Measurements from ENCODE around the gene CYB561. TPM values are rescaled to one million over a fixed set of nuclear protein-coding genes. Genes with fewer than 3 reads are reported as not detected.

CYB561 gene
- total RNA-seq, 1 donor: 32.2 TPM

DNA sequence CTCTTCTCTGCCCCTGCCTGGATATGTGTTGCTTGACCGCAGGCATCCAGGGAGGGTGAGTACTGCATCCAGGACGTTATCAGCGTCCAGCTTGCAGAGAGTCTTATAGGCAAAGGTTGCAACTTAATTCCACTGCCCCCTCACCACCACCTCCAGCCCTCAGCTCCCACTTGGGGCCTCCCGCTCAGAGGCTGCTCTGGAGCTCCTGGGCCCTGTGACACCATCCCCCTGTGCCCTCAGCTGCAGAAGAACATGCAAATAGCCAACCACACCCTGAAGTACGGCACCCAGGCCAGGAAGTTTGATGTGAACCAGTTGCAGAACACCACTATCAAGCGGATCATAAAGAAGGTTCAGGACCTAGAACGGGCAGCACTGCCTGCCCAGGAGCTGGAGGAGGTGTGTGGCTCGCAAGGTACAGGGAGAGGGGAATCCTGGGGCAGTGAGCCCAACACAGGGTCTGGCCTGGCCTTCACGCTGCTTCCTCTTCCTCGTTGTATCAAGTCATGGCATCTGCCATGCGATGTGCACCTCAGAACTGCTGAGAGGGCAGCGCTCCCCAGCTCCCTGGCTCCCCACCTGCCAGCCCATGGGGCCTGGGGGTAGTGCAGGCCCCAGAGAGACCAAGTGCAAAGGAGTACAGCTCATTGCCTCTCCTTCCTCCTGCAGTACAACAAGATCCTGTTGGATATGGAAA is 40.4 kb upstream of the CYB561 start:
- Histone ChIP-seq H2AFZ (ENCODE audit: low read length) (no peak overlapping the region), H3K4me2 (ENCODE audit: insufficient read depth, low read length) (no peak overlapping the region)
- TF ChIP-seq, protein P1, sequence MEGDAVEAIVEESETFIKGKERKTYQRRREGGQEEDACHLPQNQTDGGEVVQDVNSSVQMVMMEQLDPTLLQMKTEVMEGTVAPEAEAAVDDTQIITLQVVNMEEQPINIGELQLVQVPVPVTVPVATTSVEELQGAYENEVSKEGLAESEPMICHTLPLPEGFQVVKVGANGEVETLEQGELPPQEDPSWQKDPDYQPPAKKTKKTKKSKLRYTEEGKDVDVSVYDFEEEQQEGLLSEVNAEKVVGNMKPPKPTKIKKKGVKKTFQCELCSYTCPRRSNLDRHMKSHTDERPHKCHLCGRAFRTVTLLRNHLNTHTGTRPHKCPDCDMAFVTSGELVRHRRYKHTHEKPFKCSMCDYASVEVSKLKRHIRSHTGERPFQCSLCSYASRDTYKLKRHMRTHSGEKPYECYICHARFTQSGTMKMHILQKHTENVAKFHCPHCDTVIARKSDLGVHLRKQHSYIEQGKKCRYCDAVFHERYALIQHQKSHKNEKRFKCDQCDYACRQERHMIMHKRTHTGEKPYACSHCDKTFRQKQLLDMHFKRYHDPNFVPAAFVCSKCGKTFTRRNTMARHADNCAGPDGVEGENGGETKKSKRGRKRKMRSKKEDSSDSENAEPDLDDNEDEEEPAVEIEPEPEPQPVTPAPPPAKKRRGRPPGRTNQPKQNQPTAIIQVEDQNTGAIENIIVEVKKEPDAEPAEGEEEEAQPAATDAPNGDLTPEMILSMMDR (IDR thresholded peaks at IDR 0.05; ENCODE audit: extremely low read depth, low read depth, low read length): no peak

DNA sequence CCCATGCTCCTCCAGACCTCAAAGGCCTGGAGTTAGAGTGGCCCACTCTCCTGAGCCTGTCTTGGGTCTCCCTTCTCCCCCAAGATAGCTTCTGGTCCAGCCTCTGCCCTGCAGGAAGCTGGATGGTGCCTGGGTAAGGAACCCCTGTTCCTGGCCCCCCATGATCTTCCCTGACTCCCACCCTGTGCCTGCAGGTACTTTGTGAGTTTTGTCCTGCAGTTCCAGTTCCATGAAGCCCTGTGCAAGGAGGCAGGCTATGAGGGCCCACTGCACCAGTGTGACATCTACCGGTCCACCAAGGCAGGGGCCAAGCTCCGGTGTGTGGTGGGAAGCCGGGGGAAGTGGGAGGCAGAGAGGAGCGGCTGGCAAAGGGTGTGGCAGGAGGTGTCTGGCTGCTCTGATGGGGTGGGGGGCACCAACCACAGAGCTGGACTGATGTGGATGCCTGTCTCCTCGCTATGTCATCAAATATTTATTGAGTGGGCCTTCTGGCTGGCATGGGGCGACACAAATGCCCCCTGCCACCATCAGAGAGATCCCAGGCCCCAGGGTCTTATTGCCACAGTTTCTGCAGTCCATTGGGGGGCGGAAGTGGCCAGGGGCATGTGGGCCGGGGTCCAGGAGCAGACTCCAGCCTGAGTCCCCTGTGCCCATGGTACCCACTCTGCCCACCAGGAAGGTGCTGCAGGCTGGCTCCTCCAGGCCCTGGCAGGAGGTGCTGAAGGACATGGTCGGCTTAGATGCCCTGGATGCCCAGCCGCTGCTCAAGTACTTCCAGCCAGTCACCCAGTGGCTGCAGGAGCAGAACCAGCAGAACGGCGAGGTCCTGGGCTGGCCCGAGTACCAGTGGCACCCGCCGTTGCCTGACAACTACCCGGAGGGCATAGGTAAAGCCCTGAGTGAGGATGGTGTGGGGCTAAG is 37.8 kb upstream of the CYB561 start:
- H4K20me1 ChIP-seq (ENCODE audit: insufficient read depth, low read length): no peaks in the 10 kb centered on the region
- no peak overlapping the region for H2AFZ ChIP-seq (ENCODE audit: low read length)
- H3K27me3 ChIP-seq (ENCODE audit: insufficient read depth, low read length): no peaks in the 10 kb centered on the region
- DNase-seq (ENCODE audit: insufficient read length, low spot score, missing footprints): peak; percentile 81
- no peak overlapping the region for H3K27ac ChIP-seq (ENCODE audit: low read depth, low read length)
- no peak overlapping the region for H3K4me2 ChIP-seq (ENCODE audit: insufficient read depth, low read length)
- H3K36me3 ChIP-seq (ENCODE audit: insufficient read depth, low read length): no peaks in the 10 kb centered on the region
- no peaks in the 10 kb centered on the region for H3K9me3 ChIP-seq (ENCODE audit: low read depth, low read length)
- no peak overlapping the region for H3K4me3 ChIP-seq (ENCODE audit: insufficient read depth, low read length)
- no peaks in the 10 kb centered on the region for H3K79me2 ChIP-seq (ENCODE audit: insufficient read depth, low read length)
- H3K4me1 ChIP-seq (ENCODE audit: insufficient read depth, low read length): no peaks in the 10 kb centered on the region
- TF ChIP-seq, protein P1 (IDR thresholded peaks at IDR 0.05; ENCODE audit: extremely low read depth, low read depth, low read length): no peak

More for the DNA sequence above, 40.4 kb upstream of the CYB561 start:
- Histone ChIP-seq H4K20me1 (ENCODE audit: insufficient read depth, low read length) (no peaks in the 10 kb centered on the region), H3K4me1 (ENCODE audit: insufficient read depth, low read length) (no peaks in the 10 kb centered on the region), H3K27me3 (ENCODE audit: insufficient read depth, low read length) (peaks cover 12% of the 10 kb centered on the region), H3K27ac (ENCODE audit: low read depth, low read length) (no peak overlapping the region), H3K9me3 (ENCODE audit: low read depth, low read length) (no peaks in the 10 kb centered on the region), H3K79me2 (ENCODE audit: insufficient read depth, low read length) (no peaks in the 10 kb centered on the region), H3K4me3 (ENCODE audit: insufficient read depth, low read length) (no peak overlapping the region), H3K36me3 (ENCODE audit: insufficient read depth, low read length) (no peaks in the 10 kb centered on the region)
- peak; percentile 73 for DNase-seq (ENCODE audit: insufficient read length, low spot score, missing footprints)

DNA sequence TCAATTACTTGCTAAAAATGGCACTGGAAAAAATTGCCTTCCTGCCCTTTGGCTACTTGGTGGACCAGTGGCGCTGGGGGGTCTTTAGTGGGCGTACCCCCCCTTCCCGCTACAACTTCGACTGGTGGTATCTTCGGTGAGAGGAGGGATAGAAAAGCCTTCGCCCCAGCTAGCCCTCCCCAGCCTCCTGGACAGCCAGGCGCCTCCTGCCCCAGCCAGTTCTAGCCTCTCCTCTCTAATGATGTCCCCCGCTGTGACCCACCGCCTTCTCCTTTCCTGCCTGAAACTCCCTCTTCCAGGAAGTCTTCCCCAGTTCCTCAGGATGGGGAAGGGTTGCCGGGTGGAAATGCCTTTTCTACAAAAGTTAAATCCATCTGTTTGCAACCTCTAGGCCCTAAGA is 36.9 kb upstream of the CYB561 start:
- no peaks in the 10 kb centered on the region for H3K79me2 ChIP-seq (ENCODE audit: insufficient read depth, low read length)
- TF ChIP-seq, protein P1 (IDR thresholded peaks at IDR 0.05; ENCODE audit: extremely low read depth, low read depth, low read length): no peak
- H3K27ac ChIP-seq (ENCODE audit: low read depth, low read length): no peak overlapping the region
- peak; percentile 66 for DNase-seq (ENCODE audit: insufficient read length, low spot score, missing footprints)
- no peak overlapping the region for H2AFZ ChIP-seq (ENCODE audit: low read length)
- no peaks in the 10 kb centered on the region for H3K36me3 ChIP-seq (ENCODE audit: insufficient read depth, low read length)
- no peak overlapping the region for H3K4me2 ChIP-seq (ENCODE audit: insufficient read depth, low read length)
- H3K4me3 ChIP-seq (ENCODE audit: insufficient read depth, low read length): no peak overlapping the region
- H3K4me1 ChIP-seq (ENCODE audit: insufficient read depth, low read length): peaks cover 8% of the 10 kb centered on the region
- H4K20me1 ChIP-seq (ENCODE audit: insufficient read depth, low read length): no peaks in the 10 kb centered on the region
- peaks cover 3% of the 10 kb centered on the region for H3K27me3 ChIP-seq (ENCODE audit: insufficient read depth, low read length)
- no peaks in the 10 kb centered on the region for H3K9me3 ChIP-seq (ENCODE audit: low read depth, low read length)

DNA sequence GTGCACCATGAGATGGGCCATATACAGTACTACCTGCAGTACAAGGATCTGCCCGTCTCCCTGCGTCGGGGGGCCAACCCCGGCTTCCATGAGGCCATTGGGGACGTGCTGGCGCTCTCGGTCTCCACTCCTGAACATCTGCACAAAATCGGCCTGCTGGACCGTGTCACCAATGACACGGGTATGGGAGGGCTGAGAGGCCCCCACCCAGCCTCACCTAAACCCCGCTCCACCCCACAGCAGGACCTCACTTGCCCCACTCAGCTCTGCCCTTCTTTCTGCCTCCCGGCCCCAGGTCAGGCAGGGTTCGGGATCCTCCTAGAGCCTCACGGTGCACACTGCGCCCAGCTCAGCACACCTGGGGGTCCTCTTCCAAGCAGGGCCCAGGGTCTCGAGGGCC is 36.4 kb upstream of the CYB561 start:
- Histone ChIP-seq H3K4me3 (ENCODE audit: insufficient read depth, low read length) (no peak overlapping the region), H3K79me2 (ENCODE audit: insufficient read depth, low read length) (no peaks in the 10 kb centered on the region), H3K36me3 (ENCODE audit: insufficient read depth, low read length) (no peaks in the 10 kb centered on the region), H3K27me3 (ENCODE audit: insufficient read depth, low read length) (peaks cover 8% of the 10 kb centered on the region), H2AFZ (ENCODE audit: low read length) (no peak overlapping the region), H3K4me1 (ENCODE audit: insufficient read depth, low read length) (peaks cover 12% of the 10 kb centered on the region), H3K9me3 (ENCODE audit: low read depth, low read length) (no peaks in the 10 kb centered on the region), H3K27ac (ENCODE audit: low read depth, low read length) (no peak overlapping the region), H4K20me1 (ENCODE audit: insufficient read depth, low read length) (no peaks in the 10 kb centered on the region), H3K4me2 (ENCODE audit: insufficient read depth, low read length) (no peak overlapping the region)
- TF ChIP-seq, protein P1 (IDR thresholded peaks at IDR 0.05; ENCODE audit: extremely low read depth, low read depth, low read length): no peak
- no peak for DNase-seq (ENCODE audit: insufficient read length, low spot score, missing footprints)
